ENCODE results near the gene YY2.
"Not testable (repeated sequence)": the region's sequence is repeated elsewhere in the genome, so short reads cannot be mapped to it uniquely, and the experiment has no call there.

The YY2 gene

DNA sequence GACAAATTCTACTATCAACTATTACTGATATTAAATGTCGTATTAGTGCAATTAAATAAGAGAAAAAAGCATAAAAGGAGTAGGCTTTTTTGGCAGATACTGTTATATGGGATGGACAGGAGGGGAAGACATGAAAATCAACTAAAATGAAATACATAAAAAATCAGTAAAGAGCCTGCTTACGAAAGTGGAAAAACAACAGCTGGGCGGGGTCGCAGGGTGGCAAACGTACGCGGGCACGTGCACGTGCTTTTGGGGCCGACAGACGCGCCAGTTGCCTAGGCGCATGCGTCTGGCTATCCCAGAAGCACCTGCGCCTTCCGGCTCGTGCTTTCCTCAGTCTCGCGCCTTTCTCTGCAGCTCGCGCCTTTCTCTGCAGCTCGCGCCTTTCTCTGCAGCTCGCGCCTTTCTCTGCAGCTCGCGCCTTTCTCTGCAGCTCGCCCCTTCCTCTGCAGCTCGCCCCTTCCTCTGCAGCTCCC is at the start of gene YY2:
TSS of gene YY2 (plus strand) at position 51 of the 479 bp plus-strand sequence. CDS start 498 bp downstream, outside the sequence.
- DNase-seq: no peak

DNA sequence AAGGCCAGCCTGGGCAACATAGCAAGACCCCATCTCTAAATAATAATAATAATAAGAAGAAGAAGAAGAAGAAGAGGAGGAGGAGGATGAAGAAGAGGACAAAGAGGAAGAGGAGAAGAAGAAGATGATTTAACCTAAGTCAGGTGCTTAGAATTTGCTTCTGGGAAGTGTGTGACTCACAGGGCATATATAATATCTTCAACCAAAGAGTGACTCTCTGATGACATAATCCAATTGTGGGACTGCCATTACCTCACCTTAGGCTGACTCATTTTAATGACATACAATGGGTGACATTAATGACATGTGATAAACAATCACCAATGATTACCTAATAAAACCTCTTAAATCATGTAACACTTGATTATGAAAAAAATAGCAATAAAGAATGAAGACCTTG is 49.1 kb upstream of the YY2 start:
- no peak for DNase-seq

DNA sequence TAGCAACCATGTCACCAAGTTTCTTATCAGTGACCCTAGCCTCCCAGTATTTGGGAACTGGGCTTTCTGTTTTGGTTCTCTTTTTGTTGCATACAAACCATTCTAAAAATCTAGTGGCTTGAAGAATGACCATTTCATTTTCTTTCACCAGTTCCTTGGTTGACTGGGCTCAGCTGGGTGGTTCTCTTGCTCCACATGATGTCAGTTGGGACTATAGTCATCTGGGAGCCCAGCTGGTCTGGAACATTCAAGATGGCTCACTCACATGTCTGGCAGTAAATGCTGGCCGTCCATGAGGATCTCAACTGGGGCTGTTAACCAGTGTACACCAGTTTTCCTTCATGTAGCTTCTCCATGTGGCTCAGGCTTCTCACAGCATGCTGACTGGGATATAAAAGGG is 44.0 kb upstream of the YY2 start:
- no peak for DNase-seq

DNA sequence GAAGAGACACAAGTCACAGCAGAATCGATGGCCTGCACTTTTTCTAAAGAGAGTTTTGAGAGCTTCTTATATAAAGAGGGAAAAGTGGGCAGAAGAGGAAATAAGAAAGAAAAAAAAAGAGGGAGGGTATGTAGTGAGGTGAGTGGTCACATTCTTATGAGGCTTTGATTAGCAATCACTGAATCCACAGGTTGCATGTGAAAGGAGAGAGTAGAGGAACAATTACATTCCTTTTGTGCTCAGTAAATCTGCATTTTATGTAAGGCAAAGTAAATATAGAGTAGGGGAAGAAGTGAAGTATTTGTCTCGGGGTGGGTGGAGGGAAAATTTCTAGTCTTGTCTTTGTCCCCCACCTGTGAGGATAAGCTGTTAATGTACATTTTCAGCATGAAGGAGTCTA is 43.2 kb upstream of the YY2 start:
- DNase-seq: no peak

DNA sequence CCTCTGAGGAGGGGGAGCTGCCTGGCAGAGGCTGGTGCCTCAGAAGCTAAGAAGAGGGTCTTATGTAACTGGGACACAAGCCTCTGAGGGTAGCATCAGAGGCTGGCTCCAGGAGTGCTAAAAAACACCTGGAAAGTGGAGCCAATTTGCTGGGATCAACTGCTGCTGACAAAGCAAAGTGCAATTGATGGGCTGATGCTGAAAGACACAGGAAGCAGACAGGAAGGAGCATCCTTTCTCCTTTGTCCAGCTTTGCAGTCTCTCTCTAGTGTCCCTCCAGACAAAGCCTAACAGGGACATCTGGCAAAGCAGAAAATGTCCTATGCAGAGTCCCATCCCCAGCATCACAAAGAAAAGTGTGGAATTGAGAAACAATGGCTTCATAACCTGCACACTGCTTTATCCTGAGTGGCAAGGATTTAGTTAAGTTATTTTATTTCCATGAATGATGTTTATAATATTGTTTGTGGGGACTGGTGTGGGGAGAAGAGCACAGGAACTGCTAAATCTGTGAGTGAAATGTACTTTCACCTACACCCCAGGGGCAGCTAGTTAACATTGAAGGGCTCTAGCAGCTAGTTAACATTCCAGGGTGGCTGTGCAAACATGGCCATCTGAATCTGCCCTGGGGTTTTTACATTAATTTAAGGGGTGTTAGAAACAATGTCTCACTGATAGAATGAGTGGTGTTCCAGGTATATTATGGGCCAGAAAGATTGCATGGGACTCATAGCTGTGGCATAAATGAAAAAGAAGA is 42.0 kb upstream of the YY2 start:
- peak in 1 of 2 experiments; percentile 5 for DNase-seq

DNA sequence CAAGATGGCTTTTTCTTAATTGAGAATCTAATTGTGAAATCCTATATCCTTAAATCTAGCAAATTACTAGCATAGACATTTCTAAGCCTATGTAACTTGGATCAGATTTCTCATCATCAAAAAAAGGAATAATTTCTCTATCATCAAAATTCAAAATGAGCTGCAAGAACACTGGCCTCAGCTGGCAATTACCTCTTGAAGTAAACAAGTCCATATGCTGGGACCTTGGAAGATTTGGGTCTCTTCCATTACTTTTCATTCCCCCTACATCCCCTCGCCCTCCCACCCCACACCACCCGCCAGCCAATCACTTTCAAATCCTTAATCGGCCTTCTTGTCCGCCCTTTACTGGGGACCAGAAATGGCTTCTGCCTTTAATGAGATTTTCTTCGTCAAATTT is 39.7 kb upstream of the YY2 start:
- DNase-seq: no peak

DNA sequence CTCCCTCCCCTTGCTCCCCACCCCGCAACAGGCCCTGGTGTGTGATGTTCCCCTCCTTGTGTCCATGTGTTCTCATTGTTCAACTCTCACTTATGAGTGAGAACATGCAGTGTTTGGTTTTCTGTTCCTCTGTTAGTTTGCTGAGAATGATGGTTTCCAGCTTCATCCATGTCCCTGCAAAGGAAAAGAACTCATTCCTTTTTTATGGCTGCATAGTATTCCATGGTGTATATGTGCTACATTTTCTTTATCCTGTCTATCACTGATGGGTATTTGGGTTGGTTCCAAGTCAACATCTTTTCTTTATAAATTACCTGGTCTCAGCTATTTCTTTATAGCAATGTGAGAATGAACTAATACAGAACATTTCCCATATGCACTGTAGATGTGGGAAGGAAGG is 35.6 kb upstream of the YY2 start:
- not testable (repeated sequence) for DNase-seq

DNA sequence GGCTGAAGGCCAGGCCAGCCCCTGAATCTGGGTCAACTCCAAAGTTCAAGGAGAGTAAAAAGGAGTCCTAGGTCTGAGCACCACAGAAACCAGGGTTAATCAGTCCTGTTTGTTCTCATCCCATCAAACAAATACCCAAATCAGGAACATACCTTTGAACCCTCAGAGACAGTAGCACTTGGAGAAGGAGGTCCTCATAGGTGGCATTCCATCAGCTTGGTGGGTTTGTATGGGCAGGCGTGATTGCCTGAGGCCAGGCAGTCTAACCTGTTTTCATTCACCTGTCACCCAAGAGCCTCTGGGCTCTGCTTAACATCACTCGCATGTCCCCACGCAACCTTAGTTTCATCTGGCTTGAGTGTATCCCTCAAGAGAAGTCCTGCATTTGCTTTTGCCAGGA is 33.9 kb upstream of the YY2 start:
- DNase-seq: no peak

DNA sequence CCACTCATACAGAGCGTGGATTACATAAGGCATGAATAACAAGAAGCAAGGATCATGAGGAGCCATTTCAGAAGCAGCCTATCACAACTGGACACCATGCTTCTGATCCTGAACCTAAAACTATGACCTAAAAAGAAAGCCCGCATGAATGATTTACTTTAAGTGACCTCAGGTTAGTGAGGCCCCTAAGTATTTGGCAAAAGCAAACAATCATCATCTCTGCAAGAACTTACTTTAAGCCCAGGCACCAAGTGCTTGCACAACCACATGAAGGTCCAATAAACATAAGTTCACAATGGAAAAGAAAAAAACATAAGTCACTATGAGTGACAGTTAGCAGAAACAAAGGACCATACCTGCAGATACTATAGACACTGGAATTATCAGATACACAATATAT is 24.3 kb upstream of the YY2 start:
- no peak for DNase-seq

DNA sequence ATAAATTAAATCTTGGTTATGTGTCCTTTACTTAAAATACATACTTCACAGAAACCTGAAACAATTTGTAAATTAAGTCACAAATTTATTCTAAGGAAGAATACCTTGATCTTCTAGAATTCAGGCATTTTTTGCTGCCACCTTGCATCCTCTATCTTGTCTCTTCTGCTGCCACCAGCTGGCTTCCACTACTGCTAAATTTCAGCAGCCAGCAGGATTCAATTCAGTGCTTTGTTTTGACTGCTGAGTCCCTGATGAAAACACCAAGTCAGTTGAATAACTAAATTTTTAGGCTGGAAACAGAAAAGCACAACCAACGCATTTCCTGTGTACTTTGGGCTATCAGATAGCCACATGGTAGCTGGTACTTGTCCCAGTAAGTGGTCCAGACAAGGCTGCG is 18.7 kb upstream of the YY2 start:
- DNase-seq: no peak

DNA sequence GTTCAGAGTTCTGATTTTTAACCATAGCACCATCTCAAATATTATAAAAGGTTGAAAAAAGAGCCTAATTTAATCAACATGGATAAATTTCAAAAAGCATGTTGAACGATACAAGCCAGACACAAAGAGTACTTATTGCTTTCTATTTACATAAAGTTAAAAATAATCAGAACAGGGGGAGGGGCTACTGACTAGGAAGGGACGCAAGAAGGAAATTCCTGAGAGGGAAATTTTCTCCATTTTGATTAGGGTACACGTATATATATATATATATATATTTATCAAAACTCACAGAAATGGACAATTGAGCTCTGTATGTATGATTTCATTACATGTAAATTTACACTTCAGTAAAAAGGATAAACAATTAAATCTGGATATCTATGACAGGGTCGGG is 16.9 kb upstream of the YY2 start:
- DNase-seq: no peak

DNA sequence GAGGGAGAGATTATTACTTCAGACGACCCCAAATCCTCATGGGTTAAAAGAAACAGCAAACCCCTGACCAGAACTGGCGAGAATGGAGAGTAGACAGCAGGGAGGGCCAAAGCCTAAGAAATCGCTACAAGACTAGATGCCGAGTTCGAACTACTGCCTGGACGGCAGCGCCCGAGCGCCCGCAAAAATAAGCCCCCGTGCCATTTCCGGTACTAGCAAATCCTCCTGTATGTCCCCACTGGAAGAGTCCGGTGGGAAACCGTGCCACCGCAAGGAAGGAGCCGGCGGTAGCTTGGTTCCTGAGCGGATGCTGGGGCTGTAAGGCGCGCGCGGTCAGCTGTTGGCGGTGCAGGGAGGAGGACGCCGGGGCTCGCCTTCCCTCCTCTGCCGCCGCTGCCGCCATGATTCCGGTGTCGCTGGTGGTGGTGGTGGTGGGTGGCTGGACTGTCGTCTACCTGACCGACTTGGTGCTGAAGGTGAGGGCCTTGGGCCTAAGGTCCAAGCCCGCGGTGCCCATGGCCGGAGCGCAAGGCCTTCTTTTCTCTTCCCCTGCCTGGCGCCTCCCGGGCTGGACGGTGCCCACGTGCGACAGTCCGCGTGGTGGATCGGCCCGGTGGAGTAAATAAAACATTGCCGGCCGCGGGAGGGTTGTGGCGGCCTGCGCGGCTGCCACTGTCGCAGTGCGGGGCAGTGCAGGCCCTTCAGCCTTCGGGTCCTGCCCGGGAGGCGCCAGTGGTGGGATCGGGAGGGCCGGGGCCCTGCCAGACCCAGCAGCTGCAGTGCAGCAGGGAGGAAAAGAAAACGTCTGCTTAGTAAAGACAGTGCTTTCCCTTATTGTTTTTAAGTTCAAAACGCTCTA is 16.2 kb upstream of the YY2 start, which contains the start of gene MBTPS2:
TSS of gene MBTPS2 (plus strand) at position 284 of the 859 bp plus-strand sequence. CDS start at position 402, 118 bp downstream.
- DNase-seq: peak; percentile 69 to 79

DNA sequence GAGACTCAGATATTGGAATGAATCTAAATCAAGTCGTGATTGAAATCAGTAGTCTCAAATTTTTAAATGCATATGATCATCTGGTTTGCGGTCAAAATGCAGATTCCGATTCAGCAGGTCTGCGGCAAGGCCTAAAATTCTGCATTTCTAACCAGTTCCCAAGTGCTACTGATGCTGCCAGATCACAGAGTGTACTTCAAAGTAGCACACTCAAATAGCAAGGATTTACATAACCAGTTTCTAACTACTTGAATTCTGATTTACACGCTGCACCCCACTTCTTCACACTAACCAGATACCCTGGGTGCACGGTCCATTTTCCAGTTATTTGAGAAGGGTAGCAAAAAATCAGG is 15.6 kb upstream of the YY2 start:
- no peak for DNase-seq

DNA sequence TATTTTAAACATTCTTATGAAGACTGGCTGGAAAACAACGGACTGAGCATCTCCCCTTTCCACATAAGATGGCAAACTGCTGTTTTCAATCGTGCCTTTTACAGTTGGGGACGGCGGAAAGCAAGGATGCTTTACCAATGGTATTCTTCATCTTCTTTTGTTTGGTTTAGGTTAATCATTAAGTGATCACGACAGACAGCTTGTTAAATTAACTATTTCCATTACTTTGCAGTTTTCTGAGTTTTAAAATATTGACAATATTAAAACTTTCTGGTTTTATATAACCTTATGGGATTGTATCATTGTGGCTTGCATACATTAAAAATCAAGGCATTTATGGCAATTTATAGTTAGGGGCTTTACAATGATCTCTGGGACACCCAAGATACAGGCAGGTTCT is 12.6 kb upstream of the YY2 start:
- no peak for DNase-seq

DNA sequence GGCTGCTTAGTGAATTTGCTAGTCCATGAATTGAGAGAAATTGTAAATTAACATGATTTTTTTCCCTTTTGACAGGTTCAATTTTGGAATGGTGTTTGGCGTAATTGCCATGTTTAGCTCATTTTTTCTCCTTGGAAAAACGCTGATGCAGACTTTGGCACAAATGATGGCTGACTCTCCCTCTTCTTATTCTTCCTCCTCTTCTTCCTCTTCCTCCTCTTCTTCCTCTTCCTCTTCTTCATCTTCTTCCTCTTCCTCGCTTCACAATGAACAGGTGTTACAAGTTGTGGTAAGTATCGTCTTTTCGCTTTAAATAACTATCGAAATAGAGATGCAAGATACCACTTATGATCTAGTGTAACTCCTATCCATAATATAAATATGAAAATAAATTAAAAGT is 10.7 kb upstream of the YY2 start:
- DNase-seq: no peak

DNA sequence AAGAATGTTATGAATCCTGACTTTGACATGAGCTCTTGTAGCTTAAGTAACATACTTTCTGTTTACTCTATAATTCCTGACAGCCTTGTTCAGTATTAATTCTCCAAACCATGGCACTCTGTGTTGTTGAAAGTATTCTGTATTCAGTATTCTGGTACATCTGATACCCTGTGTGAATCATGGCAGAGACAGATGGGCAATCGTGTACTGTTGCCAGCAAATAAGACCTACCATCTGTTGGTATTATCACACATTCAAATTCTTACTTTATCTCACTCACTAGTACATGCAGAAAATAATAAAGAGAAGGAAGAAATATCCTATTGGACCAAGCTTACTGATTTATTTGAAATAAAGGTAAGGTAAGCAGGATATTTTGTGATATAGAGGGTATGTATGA is 8.4 kb upstream of the YY2 start:
- DNase-seq: no peak

DNA sequence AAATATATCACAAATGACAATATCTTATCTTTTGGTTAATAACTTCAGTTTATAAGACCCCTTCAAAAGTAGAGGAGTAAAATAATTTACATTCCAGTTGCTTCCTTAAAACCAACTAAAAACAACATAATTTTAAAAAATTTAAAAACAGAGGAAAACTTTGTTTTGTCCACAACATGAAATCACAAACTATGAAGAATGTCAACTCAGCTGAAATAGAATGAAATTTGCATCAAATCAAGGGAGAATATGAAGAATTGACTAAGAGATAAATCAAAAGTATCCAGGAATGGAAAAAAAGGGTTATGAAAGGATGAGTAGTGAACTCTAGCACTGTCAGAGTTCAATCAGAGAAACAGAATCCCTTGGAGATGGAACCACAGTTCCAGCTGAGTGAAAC is 2.2 kb upstream of the YY2 start:
- DNase-seq: no peak

DNA sequence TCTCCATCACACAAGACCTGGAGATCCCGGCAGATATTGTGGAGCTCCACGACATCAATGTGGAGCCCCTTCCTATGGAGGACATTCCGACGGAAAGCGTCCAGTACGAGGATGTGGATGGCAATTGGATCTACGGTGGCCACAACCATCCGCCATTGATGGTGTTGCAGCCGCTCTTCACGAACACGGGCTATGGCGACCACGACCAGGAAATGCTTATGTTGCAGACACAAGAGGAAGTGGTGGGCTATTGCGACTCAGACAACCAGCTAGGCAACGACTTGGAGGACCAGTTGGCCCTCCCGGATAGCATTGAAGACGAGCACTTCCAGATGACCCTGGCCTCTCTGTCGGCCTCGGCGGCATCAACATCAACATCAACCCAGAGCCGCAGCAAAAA is 717 bp downstream of the YY2 start:
- no peak for DNase-seq

DNA sequence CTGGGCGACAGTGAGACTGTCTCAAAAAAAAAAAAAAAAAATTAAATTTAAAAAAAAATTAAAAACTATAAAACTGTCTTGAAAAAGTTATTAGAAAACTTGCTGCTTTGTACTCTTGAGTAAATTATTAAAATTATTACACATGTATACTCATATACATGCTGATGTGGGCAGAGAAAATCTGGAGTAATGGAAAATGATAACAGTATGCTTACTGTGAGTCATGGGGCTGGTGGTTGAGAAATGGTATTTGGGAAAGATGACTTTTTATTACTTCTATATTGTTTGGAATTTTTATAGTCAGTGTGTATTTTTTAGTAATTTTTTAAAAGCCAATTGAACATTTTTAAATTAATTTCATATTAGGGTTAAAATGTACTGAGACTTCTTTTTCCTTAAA is 7.5 kb downstream of the YY2 start:
- no peak for DNase-seq

DNA sequence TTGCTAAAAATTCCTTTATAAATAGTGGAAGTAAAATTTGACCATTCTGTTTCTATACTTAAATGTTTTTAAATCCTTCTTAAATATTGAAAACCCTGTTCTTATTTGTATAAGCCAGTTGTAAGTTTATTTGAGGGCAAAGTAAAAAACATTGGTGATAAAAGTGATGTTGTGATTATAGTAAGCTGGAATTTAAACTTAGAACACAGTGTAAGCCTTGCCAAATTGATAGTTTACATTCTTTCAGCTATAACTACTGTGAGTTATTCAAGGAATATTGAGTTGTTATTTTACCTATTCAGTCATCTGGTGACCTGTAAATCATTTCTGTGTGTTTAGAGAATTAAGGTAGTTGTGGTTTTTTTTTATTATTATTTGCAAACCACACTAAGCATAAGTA is 9.6 kb downstream of the YY2 start:
- no peak for DNase-seq

DNA sequence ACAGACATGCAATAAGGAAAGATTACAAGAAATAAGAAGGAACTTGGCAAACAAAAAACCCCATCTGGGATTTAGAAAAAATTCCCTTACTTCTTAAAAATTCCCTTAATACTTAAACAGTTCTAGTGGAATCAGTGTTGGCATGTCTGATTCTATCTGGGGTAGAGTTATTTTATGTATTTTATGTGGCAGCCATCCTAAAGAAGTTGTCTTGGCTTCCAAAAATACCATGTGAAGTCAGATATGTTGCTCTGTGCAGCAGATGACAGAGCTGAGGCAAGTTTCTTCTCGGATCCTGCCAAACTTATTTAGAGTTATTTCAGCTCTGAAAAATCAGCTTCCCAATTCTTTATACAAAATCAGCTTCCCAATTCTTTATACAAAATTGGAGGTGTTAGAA is 14.7 kb downstream of the YY2 start:
- DNase-seq: no peak

DNA sequence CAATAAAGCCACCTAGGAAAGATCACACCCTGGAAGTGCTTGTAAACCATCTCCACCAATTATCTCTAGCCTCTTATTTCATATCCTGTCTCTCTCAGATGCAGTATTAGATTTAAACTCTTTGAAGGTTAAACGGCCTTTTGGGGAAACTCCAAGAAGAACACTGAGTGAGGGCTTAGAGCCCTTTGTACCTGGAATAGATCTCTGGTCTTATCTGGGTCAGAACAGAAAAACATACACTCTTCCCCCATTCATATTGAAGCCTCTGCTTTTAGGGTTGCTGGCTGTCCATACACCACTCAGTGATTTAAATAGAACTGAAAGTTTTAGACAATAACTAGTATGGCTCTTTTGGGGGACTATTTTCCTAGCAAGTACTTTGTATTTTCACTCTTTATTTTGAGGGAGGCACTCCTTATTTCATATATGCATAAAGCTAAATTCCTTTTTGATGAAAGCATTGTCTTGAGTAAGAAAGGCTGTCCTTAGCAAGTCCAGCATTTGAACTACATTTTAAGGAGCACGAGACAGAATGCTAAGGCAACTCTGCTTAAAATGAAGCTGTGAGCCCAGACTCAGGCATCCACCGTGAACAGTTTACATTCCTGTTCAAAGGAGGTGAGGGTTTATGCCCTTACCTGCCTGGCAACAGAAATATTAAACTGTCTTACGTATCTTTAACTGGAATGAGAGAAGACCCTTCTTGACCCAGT is 17.4 kb downstream of the YY2 start:
- no peak for DNase-seq

DNA sequence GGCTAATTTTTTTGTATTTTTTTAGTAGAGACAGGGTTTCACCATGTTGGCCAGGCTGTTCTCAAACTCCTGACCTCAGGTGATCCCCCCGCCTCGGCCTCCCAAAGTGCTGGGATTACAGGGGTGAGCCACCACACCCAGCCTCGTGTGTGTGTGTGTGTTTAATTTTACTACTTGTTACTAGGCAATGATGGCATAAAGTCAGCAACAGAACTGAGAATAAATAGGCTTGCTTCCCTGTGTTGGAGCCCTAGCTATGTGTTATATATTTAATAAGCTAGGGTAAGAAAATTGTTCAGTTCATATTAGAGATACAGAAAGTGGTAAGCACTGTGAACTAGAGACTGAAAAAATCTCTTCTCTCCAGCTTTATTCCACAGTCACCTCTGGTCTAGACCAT is 18.4 kb downstream of the YY2 start:
- not testable (repeated sequence) for DNase-seq

DNA sequence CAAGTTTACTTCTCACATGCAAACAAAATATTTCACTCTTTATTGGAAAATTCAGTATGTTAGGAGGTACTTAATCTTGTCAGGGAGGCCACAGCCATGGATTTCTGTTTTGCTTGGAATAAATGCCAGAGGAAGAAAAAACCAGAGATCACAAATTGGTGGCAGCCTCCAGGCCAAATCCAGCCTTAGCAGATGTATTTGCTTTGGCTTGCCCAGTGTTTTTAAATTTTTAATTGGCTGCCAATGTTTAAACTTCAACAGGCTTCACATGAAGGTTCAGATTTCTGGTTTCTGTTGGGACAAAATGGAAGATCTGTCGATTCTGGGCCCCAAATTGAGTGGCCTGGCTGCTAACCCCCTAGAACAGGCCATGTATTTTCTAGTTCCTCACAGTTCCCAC is 19.2 kb downstream of the YY2 start:
- no peak for DNase-seq

All from NCI-H1930 (cell line).